ENCODE results near the gene ATP13A3. TPM values are rescaled to one million over a fixed set of nuclear protein-coding genes. Genes with fewer than 3 reads are reported as not detected.

Gene ATP13A3
- total and polyA plus RNA-seq, 2 experiments from 2014 or later: 20.0 to 202 TPM

GRCh38 chr3:194364314-194364651 is 122.5 kb downstream of the ATP13A3 start:
- Histone ChIP-seq H3K36me3 (ENCODE audit: insufficient read depth) (no peaks in the 10 kb centered on the region), H2AFZ (no peak overlapping the region), H3K9me2 (ENCODE audit: insufficient read depth) (0 out of 2 replicates have a peak, but pooled peaks cover 7% of the 10 kb centered on the region), H3K4me2 (no peak overlapping the region), H3K4me1 (ENCODE audit: insufficient read depth) (0 out of 2 replicates have a peak, but pooled peaks cover 5% of the 10 kb centered on the region), H3F3A (replicated peaks; ENCODE audit: low read depth) (no peaks in the 10 kb centered on the region), H4K20me1 (replicated peaks; ENCODE audit: insufficient read depth) (no peaks in the 10 kb centered on the region), H3K27ac (ENCODE audit: low read depth) (no peak overlapping the region), H3K4me3 (no peak overlapping the region), H3K79me2 (replicated peaks; ENCODE audit: insufficient read depth) (no peaks in the 10 kb centered on the region), H3K27me3 (ENCODE audit: insufficient read depth) (no peaks in the 10 kb centered on the region)
- H3K27ac Mint-ChIP-seq: no peak overlapping the region
- no peak for TF ChIP-seq JUNB (IDR thresholded peaks at IDR 0.05; ENCODE audit: unreplicated experiment)
- no peak for TF ChIP-seq CREB1 (CRISPR knock-in tag; IDR thresholded peaks at IDR 0.05; ENCODE audit: low read depth)
- TF ChIP-seq ETS1 (IDR thresholded peaks at IDR 0.05): no peak
- TF ChIP-seq NANOG (IDR thresholded peaks at IDR 0.05; ENCODE audit: borderline replicate concordance): no peak
- no peak for TF ChIP-seq POLR2AphosphoS5 (IDR thresholded peaks at IDR 0.05; ENCODE audit: low read depth)
- no peak for TF ChIP-seq CTCF (conservative IDR thresholded peaks at IDR 0.05; ENCODE audit: low read depth in 2 of 2)
- TF ChIP-seq ZNF462 (CRISPR knock-in tag; IDR thresholded peaks at IDR 0.05): no peak
- TF ChIP-seq STAT1 (IDR thresholded peaks at IDR 0.05; ENCODE audit: unreplicated experiment): no peak
- no peak for TF ChIP-seq ZNF114 (CRISPR knock-in tag; IDR thresholded peaks at IDR 0.05)
- TF ChIP-seq REST (IDR thresholded peaks at IDR 0.05; ENCODE audit: unreplicated experiment): no peak
- TF ChIP-seq EZH2 (IDR thresholded peaks at IDR 0.05; ENCODE audit: low read depth, unreplicated experiment): no peak
- no peak for TF ChIP-seq ZNF331 (CRISPR knock-in tag; IDR thresholded peaks at IDR 0.05; ENCODE audit: low read depth)
- no peak for TF ChIP-seq EZH2phosphoT487 (IDR thresholded peaks at IDR 0.05; ENCODE audit: unreplicated experiment)
- H3K27me3 Mint-ChIP-seq (ENCODE audit: insufficient read depth, low read depth, poor library complexity): peaks cover 24% of the 10 kb centered on the region
- no peak for ATAC-seq
- H3K36me3 Mint-ChIP-seq (ENCODE audit: low read depth): no peaks in the 10 kb centered on the region
- no peak overlapping the region for H3K4me3 Mint-ChIP-seq
- H3K9me3 Mint-ChIP-seq: no peaks in the 10 kb centered on the region
- no peak for DNase-seq (ENCODE audit: low spot score)
- peaks cover 16% of the 10 kb centered on the region for H3K4me1 Mint-ChIP-seq
